GM19397 (cell line): Measurements from ENCODE around the gene PTTG1IP.

Experiments
- ATAC-seq: cut with Tn5 transposase; IDR thresholded peaks from one replicate; pipeline ENCODE4 v1.9.1; 2021; ENCODE audit warnings: mild to moderate bottlenecking, moderate library complexity; ENCODE audit not compliant: unreplicated experiment

Gene PTTG1IP

GRCh38 chr21:44803651-44804050, 69.8 kb downstream of the PTTG1IP start:
- ATAC-seq = no peak

GRCh38 chr21:44802396-44803153, 70.9 kb downstream of the PTTG1IP start:
- no peak for ATAC-seq

GRCh38 chr21:44801468-44802395, 71.8 kb downstream of the PTTG1IP start, which contains the start of gene UBE2G2:
Gene UBE2G2 (minus strand): TSS chr21:44801820. CDS start chr21:44801748, 72 bp downstream.
- peak; percentile 88 for ATAC-seq

- ATAC-seq = peak; percentile 28
These were observed 72.5 kb downstream of the PTTG1IP start for GRCh38 chr21:44800971-44801467.

GRCh38 chr21:44800103-44800502, 73.4 kb downstream of the PTTG1IP start:
- no peak for ATAC-seq

- ATAC-seq = no peak
These were observed 73.8 kb downstream of the PTTG1IP start for GRCh38 chr21:44799646-44800045.
